Psoas muscle (tissue), 8 donors: Measurements from ENCODE around the gene HBP1. TPM values are rescaled to one million over a fixed set of nuclear protein-coding genes. Genes with fewer than 3 reads are reported as not detected.

Experiments
- ATAC-seq, 4 donors: fragments of 200-7000 bp; cut with Tn5 transposase; one replicate each; pipeline ENCODE4 v1.9.1; 2020; ENCODE audit warnings: moderate library complexity in 3 of 4, mild to moderate bottlenecking in 2 of 4
- DNase-seq, 2 donors: peaks; one replicate each; pipeline ENCODE4 v3.0.0-alpha.2; 2020
- H3K27ac ChIP-seq: fragments of 200-600 bp; one replicate; pipeline ENCODE4 v1.8.0; 2022
- H3K27me3 ChIP-seq, 3 donors: fragments of 200-600 bp in 1 of 3; one replicate each; pipeline versions ENCODE4 v1.6.1 to v1.8.0; 2013 to 2022; ENCODE audit warnings: low read length in 2 of 3, mild to moderate bottlenecking in 2 of 3, moderate library complexity in 1 of 3; ENCODE audit not compliant: insufficient read depth in 3 of 3
- H3K36me3 ChIP-seq, 2 donors: fragments of 200-600 bp in 1 of 2; one replicate each; pipeline versions ENCODE4 v1.6.1 to v1.8.0; 2013 to 2022; ENCODE audit warnings: low read depth in 1 of 2, mild to moderate bottlenecking in 1 of 2, moderate library complexity in 1 of 2; ENCODE audit not compliant: insufficient read depth in 1 of 2
- H3K4me1 ChIP-seq: fragments of 200-600 bp; one replicate; pipeline ENCODE4 v1.8.0; 2022
- H3K4me3 ChIP-seq: fragments of 200-600 bp; one replicate; pipeline ENCODE4 v1.8.0; 2022; ENCODE audit warnings: mild to moderate bottlenecking
- H3K9me3 ChIP-seq: fragments of 200-600 bp; one replicate; pipeline ENCODE4 v1.8.0; 2022
- CTCF ChIP-seq: fragments of 200-600 bp; IDR thresholded peaks from one replicate; pipeline ENCODE4 v1.8.0; 2022; ENCODE audit warnings: antibody characterized with exemption
- WGBS, 3 donors: extraction: QIAGEN DNeasy Blood & Tissue Kit; methylation state at CpG; one replicate each; pipeline versions ENCODE4 v1.1.6 to v1.1.7; 2013; 5-methylcytosine and 5-hydroxymethylcytosine counted together
- intact Hi-C, 2 donors: fragments of 100-400 bp; cut with DNase I; formaldehyde crosslinking; loops; one replicate each; pipeline versions ENCODE4 v1.11.0 to v1.14.2; 2022
- polyA plus RNA-seq, 3 donors: library from polyadenylated mRNA; stranded (reverse); fragments of 200-250 nt; gene quantifications; one replicate each; pipeline ENCODE4 v1.2.3, GENCODE V29; 2013
- total RNA-seq, 4 donors: library from RNA; stranded (reverse); fragmentation: NEBNext Ultra II Directional in 2 of 4; extraction: Animal tissue kit (Norgen Biotek cat#: 25700) in 2 of 4; gene quantifications; one replicate each; pipeline versions ENCODE4 v1.2.1 to v1.2.4, GENCODE V29; 2021 to 2023
- donor health status: healthy with polysubstance abuse.
- donor health status: DM: no; HTN: no; CAD: no; lungs with moderate emphysema.
- donor health status: Bipolar disorder and iron deficiency.
- donor health status: healthy.
- donor health status: DM: yes; HTN: yes; CAD: no.
- donor health status: DM: no; HTN: no; CAD: no.
- donor health status: DM: no; HTN: no; CAD: no.
- donor health status: DM: yes; HTN: yes; CAD: no.

HBP1 gene
- total and polyA plus RNA-seq, 7 donors = 14.6 to 76.7 (median 69.5) TPM

- DNase-seq (no peak), ATAC-seq (no peak)
- Histone ChIP-seq H3K4me3 (no peak overlapping the region), H3K27me3 (no peaks in the 10 kb centered on the region), H3K4me1 (no peaks in the 10 kb centered on the region), H3K36me3 (no peaks in the 10 kb centered on the region), H3K9me3 (no peaks in the 10 kb centered on the region), H3K27ac (no peak overlapping the region)
- WGBS, 3 donors = 74 to 79% (median 78%) methylated on average over 5 of the region's 5 CpGs
- TF ChIP-seq CTCF = no peak
- intact Hi-C loops = no loop called here
These were observed 43.3 kb upstream of the HBP1 start for GRCh38 chr7:107125475-107125874.

- no peaks in the 10 kb centered on the region for H3K27me3 ChIP-seq
- no peaks in the 10 kb centered on the region for H3K4me1 ChIP-seq
- DNase-seq (no peak), ATAC-seq (no peak)
- no peak overlapping the region for H3K27ac ChIP-seq
- WGBS, 3 donors = 84 to 88% (median 88%) methylated on average over 2 of the region's 2 CpGs
- intact Hi-C loops = no loop called here
- no peaks in the 10 kb centered on the region for H3K9me3 ChIP-seq
- TF ChIP-seq CTCF = no peak
- no peaks in the 10 kb centered on the region for H3K36me3 ChIP-seq
- no peak overlapping the region for H3K4me3 ChIP-seq
These were observed 40.6 kb upstream of the HBP1 start for GRCh38 chr7:107128217-107128616.

- DNase-seq = no peak
- H3K4me1 ChIP-seq = no peaks in the 10 kb centered on the region
- TF ChIP-seq CTCF = no peak
- 88 to 99% (median 89%) methylated on average over 3 of the region's 3 CpGs for WGBS, 3 donors
- no peaks in the 10 kb centered on the region for H3K27me3 ChIP-seq
- no peaks in the 10 kb centered on the region for H3K9me3 ChIP-seq
- ATAC-seq = no peak
- H3K4me3 ChIP-seq = no peak overlapping the region
- intact Hi-C loops = no loop called here
- no peak overlapping the region for H3K27ac ChIP-seq
- H3K36me3 ChIP-seq = no peaks in the 10 kb centered on the region
These were observed 40.1 kb upstream of the HBP1 start for GRCh38 chr7:107128748-107129147.

GRCh38 chr7:107130487-107131220 lies 38.1 kb upstream of the HBP1 start:
- no peak for ATAC-seq

More at GRCh38 chr7:107130487-107131220, 38.1 kb upstream of the HBP1 start:
- H3K4me3 ChIP-seq = no peak overlapping the region
- no peak for TF ChIP-seq CTCF
- no peak overlapping the region for H3K27ac ChIP-seq
- no peaks in the 10 kb centered on the region for H3K27me3 ChIP-seq
- 53 to 63% (median 56%) methylated on average over 6 of the region's 6 CpGs for WGBS, 3 donors
- H3K9me3 ChIP-seq = peaks cover 7% of the 10 kb centered on the region
- no peaks in the 10 kb centered on the region for H3K4me1 ChIP-seq
- no peak for DNase-seq
- no peaks in the 10 kb centered on the region for H3K36me3 ChIP-seq
- intact Hi-C loops = no loop called here
